Occipital lobe (tissue), 2 donors: Measurements from ENCODE around the gene NFATC1. TPM values are rescaled to one million over a fixed set of nuclear protein-coding genes. Genes with fewer than 3 reads are reported as not detected.

Experiments
- DNase-seq: peaks from one replicate; lab custom pipeline; 2025; lab: John Stamatoyannopoulos, UW
- total RNA-seq: library from RNA; depleted of rRNA; stranded (reverse); fragments of >200 nt; gene quantifications from one replicate; pipeline ENCODE4 v1.2.3, GENCODE V29; 2014

NFATC1 gene
- total RNA-seq, 1 donor from 2014 or later = 0.16 TPM

GRCh38 chr18:79455261-79455660 is 59.5 kb downstream of the NFATC1 start:
- no peak for DNase-seq

GRCh38 chr18:79456105-79456980 is 60.6 kb downstream of the NFATC1 start:
- no peak for DNase-seq

GRCh38 chr18:79457239-79457638 is 61.5 kb downstream of the NFATC1 start:
- DNase-seq = no peak

- no peak for DNase-seq
Observed at GRCh38 chr18:79457652-79458051, 61.9 kb downstream of the NFATC1 start.

GRCh38 chr18:79458131-79458838 is 62.6 kb downstream of the NFATC1 start:
- DNase-seq = no peak

- DNase-seq = no peak
Observed at GRCh38 chr18:79458917-79459803, 63.4 kb downstream of the NFATC1 start.

GRCh38 chr18:79459946-79460480 is 64.3 kb downstream of the NFATC1 start:
- no peak for DNase-seq

GRCh38 chr18:79460481-79461300 is 65.0 kb downstream of the NFATC1 start:
- DNase-seq = no peak

- no peak for DNase-seq
Observed at GRCh38 chr18:79461627-79462026, 65.9 kb downstream of the NFATC1 start.

GRCh38 chr18:79463424-79463960 is 67.8 kb downstream of the NFATC1 start:
- no peak for DNase-seq

- no peak for DNase-seq
Observed at GRCh38 chr18:79465392-79465991, 69.8 kb downstream of the NFATC1 start.

- no peak for DNase-seq
Observed at GRCh38 chr18:79466591-79466990, 70.9 kb downstream of the NFATC1 start.

GRCh38 chr18:79467126-79467525 is 71.4 kb downstream of the NFATC1 start:
- no peak for DNase-seq

GRCh38 chr18:79468119-79468789 is 72.5 kb downstream of the NFATC1 start:
- no peak for DNase-seq

GRCh38 chr18:79469309-79469708 is 73.6 kb downstream of the NFATC1 start:
- no peak for DNase-seq

- no peak for DNase-seq
Observed at GRCh38 chr18:79469751-79470505, 74.2 kb downstream of the NFATC1 start.

- DNase-seq = no peak
Observed at GRCh38 chr18:79470547-79470946, 74.8 kb downstream of the NFATC1 start.

GRCh38 chr18:79471046-79471445 is 75.3 kb downstream of the NFATC1 start:
- DNase-seq = no peak

GRCh38 chr18:79471597-79471996 is 75.9 kb downstream of the NFATC1 start:
- DNase-seq = no peak
